ENCODE measurements around the gene ZNF343. TPM values are rescaled to one million over a fixed set of nuclear protein-coding genes. Genes with fewer than 3 reads are reported as not detected.

ZNF343 gene
- polyA plus RNA-seq, 2 of the 4 experiments (the other 2 are of a cell fraction), result 14.0 to 19.0 TPM

DNA sequence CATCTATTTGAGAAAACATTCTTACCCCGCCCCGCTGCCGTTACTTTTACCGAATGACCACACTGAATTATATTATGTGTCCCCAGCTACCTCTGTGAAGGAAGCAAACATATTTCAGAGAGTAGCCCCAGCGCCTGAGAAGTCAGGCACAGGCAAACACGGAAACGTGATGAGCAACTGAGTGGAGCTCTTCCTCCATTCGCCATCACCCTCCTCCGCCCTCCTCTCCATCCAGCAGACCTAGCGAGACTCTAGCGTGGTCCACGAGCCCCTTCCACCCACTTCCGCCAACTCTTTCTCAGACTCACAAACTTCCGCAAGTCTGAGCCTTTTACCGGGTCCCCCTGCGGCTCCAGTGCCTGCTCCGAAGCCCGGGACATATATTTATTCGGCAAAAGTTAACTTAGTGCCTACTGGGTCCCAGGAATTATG lies 38.7 kb downstream of the ZNF343 start:
- ChIA-PET POLR2A (interaction anchor here (0.6 to 2.4 kb wide), 18 partner anchors 9 to 693 kb away, joined by 3 to 29 read pairs (median 6); partner anchors contain the start of genes EBF4, IDH3B, NOP56 and ZNF343), CTCF (interaction anchor here (1.0 to 6.5 kb wide), 6 partner anchors 9 to 205 kb away, joined by 3 to 51 read pairs (median 3); no protein-coding TSS in a partner anchor)
- FAIRE-seq (no peak), ATAC-seq (peak; percentile 71 to 81), DNase-seq (ENCODE audit: low read depth in 1 of 2, low spot score in 1 of 2) (peak; percentile 59 to 87)
- peak overlapping the region; percentile 71 for H3K4me2 ChIP-seq
- H3K9me3 ChIP-seq, result no peaks in the 10 kb centered on the region
- peak overlapping the region; percentile 67 for H3K4me3 ChIP-seq
- peaks cover 25% of the 10 kb centered on the region for H3K4me1 ChIP-seq
- 2% methylated on average over 19 of the region's 19 CpGs for WGBS (ENCODE audit: missing lambda C conversion rate)
- TF ChIP-seq ZSCAN20 (CRISPR knock-in tag; IDR thresholded peaks at IDR 0.05) (no peak), HDAC2 (IDR thresholded peaks at IDR 0.05) (no peak), POLR2AphosphoS2 (conservative IDR thresholded peaks at IDR 0.05; ENCODE audit: low read length) (peak; percentile 76), HOXA7 (CRISPR knock-in tag; IDR thresholded peaks at IDR 0.05) (0 out of 2 replicates have a peak, but pooled peaks have one; percentile 37), FOSB (CRISPR knock-in tag; IDR thresholded peaks at IDR 0.05) (peak; percentile 45; the same call in 1 of the 2 replicates), HOXB5 (CRISPR knock-in tag; IDR thresholded peaks at IDR 0.05) (0 out of 2 replicates have a peak, but pooled peaks have one; percentile 33)
- TF ChIP-seq, protein P1, sequence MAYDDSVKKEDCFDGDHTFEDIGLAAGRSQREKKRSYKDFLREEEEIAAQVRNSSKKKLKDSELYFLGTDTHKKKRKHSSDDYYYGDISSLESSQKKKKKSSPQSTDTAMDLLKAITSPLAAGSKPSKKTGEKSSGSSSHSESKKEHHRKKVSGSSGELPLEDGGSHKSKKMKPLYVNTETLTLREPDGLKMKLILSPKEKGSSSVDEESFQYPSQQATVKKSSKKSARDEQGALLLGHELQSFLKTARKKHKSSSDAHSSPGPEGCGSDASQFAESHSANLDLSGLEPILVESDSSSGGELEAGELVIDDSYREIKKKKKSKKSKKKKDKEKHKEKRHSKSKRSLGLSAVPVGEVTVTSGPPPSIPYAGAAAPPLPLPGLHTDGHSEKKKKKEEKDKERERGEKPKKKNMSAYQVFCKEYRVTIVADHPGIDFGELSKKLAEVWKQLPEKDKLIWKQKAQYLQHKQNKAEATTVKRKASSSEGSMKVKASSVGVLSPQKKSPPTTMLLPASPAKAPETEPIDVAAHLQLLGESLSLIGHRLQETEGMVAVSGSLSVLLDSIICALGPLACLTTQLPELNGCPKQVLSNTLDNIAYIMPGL (CRISPR knock-in tag; IDR thresholded peaks at IDR 0.05; ENCODE audit: borderline replicate concordance), result no peak
- peak overlapping the region; percentile 92 to 93 for H3K27ac ChIP-seq

DNA sequence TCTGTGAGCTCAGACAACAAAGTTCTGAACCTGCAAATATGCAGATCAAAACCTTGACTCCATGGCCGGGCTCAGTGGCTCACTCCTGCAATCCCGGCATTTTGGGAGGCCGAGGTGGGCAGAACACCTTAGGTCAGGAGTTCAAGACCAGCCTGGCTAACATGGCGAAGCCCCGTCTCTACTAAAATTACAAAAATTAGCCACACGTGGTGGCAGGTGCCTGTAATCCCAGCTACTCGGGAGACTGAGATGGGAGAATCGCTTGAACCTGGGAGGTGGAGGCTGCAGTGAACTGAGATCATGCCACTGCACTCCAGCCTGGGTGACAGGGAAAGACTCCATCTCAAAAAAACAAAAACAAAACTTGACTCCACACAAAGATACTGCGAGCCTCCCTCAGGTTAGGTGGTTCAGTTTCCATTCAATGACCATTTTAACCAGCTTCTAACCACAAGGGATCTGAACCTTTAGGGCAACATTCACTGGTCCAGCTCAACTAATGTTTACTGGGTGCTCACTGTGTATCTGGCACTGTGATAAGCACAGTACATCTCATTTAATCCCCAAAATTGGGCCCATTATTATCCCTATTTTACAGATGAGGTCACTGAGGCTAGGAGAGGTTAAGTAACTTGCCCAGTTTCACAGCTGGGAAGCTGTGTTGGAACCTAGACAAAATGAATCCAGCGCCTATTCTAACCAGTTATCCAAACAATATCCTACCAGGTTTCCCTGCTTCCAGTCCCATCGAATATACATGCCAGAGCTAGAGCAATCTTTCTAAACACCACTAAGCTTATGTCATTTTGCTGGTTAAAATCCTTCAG lies 39.9 kb downstream of the ZNF343 start:
- ChIA-PET POLR2A (interaction anchor here (0.9 to 2.4 kb wide), 2 partner anchors 10 to 184 kb away, joined by 3 to 29 read pairs; partner anchors contain the start of gene NOP56), CTCF (interaction anchor here (1.1 to 6.8 kb wide), 8 partner anchors 8 to 261 kb away, joined by 3 to 52 read pairs (median 4); no protein-coding TSS in a partner anchor)
- Histone ChIP-seq H3K4me1 (peaks cover 25% of the 10 kb centered on the region), H3K4me3 (peak overlapping the region; percentile 67), H3K4me2 (peak overlapping the region; percentile 71), H3K27ac (peak overlapping the region; percentile 92 to 93; a peak in 5 of 6 replicates), H3K9me3 (no peaks in the 10 kb centered on the region)
- FAIRE-seq, result no peak
- ATAC-seq, result no peak
- no peak for DNase-seq (ENCODE audit: low read depth in 1 of 2, low spot score in 1 of 2)
- 57% methylated on average over 11 of the region's 11 CpGs for WGBS (ENCODE audit: missing lambda C conversion rate)
- TF ChIP-seq NPAS2 (CRISPR knock-in tag; IDR thresholded peaks at IDR 0.05; ENCODE audit: borderline replicate concordance) (no peak), HOXB13 (CRISPR knock-in tag; IDR thresholded peaks at IDR 0.05; ENCODE audit: low read depth) (no peak), KDM1A (IDR thresholded peaks at IDR 0.05; ENCODE audit: low read depth) (peak; percentile 70; the same call in 1 of the 2 replicates)
- TF ChIP-seq, protein P2, sequence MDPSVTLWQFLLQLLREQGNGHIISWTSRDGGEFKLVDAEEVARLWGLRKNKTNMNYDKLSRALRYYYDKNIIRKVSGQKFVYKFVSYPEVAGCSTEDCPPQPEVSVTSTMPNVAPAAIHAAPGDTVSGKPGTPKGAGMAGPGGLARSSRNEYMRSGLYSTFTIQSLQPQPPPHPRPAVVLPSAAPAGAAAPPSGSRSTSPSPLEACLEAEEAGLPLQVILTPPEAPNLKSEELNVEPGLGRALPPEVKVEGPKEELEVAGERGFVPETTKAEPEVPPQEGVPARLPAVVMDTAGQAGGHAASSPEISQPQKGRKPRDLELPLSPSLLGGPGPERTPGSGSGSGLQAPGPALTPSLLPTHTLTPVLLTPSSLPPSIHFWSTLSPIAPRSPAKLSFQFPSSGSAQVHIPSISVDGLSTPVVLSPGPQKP (IDR thresholded peaks at IDR 0.05; ENCODE audit: low read depth, low read length), result no peak

DNA sequence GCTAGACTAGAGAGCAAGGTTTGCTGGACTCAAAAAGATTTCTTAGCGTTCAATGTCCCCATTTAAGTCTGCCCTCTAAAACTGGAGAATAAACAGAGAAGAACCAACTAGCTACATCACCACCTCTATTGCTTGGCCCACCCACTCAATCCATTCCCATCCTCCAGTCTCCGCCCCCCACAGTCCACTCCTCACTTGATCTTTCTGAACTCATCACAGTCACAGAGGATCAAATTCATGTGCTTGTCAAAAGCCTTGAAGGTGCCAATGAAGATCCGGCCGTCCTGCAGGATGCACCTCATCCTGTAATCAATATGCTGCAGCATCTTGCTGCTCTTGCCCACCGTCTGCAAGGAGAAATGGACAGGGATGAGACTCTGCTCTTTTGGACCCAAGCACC lies 41.3 kb downstream of the ZNF343 start:
- POLR2A ChIA-PET, result no interaction called here
- DNase-seq (ENCODE audit: low read depth in 1 of 2, low spot score in 1 of 2), result no peak
- CTCF ChIA-PET, result interaction anchor here (1.2 to 6.8 kb wide), 6 partner anchors 11 to 260 kb away, joined by 3 to 52 read pairs (median 6); no protein-coding TSS in a partner anchor
- Histone ChIP-seq H3K4me2 (peak overlapping the region; percentile 71), H3K27ac (no peak overlapping the region), H3K4me1 (peaks cover 25% of the 10 kb centered on the region), H3K9me3 (no peaks in the 10 kb centered on the region), H3K4me3 (no peak overlapping the region)
- TF ChIP-seq EHMT2 (IDR thresholded peaks at IDR 0.05; ENCODE audit: low read depth), result no peak
- no peak for TF ChIP-seq NPAS2 (CRISPR knock-in tag; IDR thresholded peaks at IDR 0.05; ENCODE audit: borderline replicate concordance)
- TF ChIP-seq BHLHE40 (IDR thresholded peaks at IDR 0.05; ENCODE audit: low read depth, low read length), result no peak
- TF ChIP-seq, protein P3, sequence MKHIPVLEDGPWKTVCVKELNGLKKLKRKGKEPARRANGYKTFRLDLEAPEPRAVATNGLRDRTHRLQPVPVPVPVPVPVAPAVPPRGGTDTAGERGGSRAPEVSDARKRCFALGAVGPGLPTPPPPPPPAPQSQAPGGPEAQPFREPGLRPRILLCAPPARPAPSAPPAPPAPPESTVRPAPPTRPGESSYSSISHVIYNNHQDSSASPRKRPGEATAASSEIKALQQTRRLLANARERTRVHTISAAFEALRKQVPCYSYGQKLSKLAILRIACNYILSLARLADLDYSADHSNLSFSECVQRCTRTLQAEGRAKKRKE (CRISPR knock-in tag; IDR thresholded peaks at IDR 0.05; ENCODE audit: low read depth), result no peak
- no peak for TF ChIP-seq CHD4 (IDR thresholded peaks at IDR 0.05; ENCODE audit: borderline replicate concordance)
- no peak for FAIRE-seq
- ATAC-seq, result no peak
- 96% methylated on average over 5 of the region's 5 CpGs for WGBS (ENCODE audit: missing lambda C conversion rate)

All from A549 (cell line).